Measurements from ENCODE around the gene VSTM4.

Gene VSTM4

DNA sequence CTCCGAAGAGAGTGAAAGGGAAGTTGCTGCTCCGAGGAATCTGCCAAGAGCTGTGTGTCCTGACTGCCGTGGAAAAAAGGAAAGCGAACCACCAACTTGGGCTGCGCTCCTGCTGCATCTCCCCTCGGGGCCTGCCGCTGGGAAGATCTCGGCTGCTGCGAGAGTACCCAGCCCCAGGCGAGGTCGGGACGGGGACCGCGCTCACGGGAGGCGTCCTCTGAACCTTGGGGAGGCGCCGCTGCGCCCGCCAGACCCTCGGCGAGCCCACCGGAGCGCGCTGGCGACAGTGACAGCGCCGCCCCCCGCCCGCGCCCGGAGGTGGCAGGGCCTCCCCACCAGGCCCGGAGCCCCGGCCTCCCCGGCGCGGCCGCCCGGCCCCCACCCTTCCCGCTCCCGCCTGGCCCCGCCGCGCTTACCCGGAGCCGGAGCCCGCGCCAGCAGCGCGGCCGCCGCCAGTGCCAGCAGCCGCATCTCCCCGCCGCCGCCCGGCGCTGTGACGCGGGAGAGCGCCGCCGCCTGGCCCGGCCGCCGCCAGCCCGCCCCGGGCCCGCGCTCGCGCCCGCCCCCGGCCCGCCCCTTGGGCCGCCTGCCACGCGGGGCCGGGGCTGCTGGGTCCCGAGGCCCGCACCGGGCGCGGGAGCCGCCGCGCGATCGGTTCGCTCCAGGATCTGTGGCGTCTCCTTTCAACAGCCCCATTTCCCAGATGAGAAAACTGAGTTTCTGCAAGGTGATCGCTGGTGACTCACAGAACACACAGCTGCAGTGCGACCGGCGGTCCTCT, at the start of gene VSTM4:
TSS of gene VSTM4 (minus strand) at position 508 of the 781 bp plus-strand sequence. CDS start at position 471, 37 bp downstream.
- no peak for DNase-seq

GRCh38 chr10:49164559-49165188, 49.4 kb upstream of the VSTM4 start:
- peak; percentile 10 for DNase-seq

GRCh38 chr10:49163741-49164140, 48.4 kb upstream of the VSTM4 start:
- no peak for DNase-seq

- no peak for DNase-seq
These were observed 47.5 kb upstream of the VSTM4 start for GRCh38 chr10:49162761-49163310.

GRCh38 chr10:49162063-49162462, 46.7 kb upstream of the VSTM4 start:
- no peak for DNase-seq

- peak; percentile 83 for DNase-seq
These were observed 46.2 kb upstream of the VSTM4 start for GRCh38 chr10:49161411-49161997.

GRCh38 chr10:49160814-49161213, 45.5 kb upstream of the VSTM4 start:
- no peak for DNase-seq

GRCh38 chr10:49160110-49160509, 44.8 kb upstream of the VSTM4 start:
- no peak for DNase-seq

- DNase-seq, result no peak
These were observed 43.6 kb upstream of the VSTM4 start for GRCh38 chr10:49158915-49159314.

DNA sequence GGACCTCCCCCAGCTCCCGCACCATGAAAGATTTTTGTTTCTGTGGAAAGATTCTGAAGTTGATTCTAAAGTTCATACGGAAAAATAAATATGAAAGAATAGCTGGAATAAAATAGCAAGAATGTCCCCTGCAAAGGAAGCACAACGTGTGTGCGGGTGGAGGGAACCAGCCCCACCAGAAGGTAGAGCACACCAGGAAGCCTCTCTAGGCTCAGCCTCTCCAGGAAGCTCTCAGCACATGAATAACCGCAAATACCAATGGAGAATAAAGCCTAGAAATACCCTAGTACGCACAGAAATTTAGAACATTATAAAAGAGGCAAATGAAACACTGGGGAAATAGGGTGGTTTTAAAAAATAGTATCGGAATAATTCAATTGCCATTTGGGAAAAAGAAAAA, 43.1 kb upstream of the VSTM4 start:
- no peak for DNase-seq

- DNase-seq, result no peak
These were observed 41.9 kb upstream of the VSTM4 start for GRCh38 chr10:49157229-49157628.

GRCh38 chr10:49154641-49155040, 39.3 kb upstream of the VSTM4 start:
- no peak for DNase-seq

DNA sequence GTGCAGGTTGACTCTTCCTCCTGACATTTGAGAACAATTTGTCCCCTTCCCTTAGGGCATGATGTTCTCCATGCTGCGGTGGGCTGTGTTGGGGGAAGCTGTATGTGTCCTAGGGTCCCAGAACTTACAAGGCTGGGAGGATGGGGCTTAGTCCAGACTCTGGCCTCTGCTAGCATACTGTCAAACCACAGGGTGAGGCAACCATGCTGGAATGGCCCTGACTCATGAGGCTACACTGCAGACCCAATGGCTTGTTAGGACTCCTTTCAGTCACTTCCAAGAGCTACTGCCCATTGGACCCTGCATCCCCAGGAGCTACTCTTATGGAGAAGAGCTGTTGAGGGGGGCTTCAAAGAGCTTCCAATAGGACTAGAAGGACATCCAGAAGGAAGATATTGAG, 38.6 kb upstream of the VSTM4 start:
- peak; percentile 14 for DNase-seq

GRCh38 chr10:49153115-49153514, 37.8 kb upstream of the VSTM4 start:
- DNase-seq, result no peak

DNA sequence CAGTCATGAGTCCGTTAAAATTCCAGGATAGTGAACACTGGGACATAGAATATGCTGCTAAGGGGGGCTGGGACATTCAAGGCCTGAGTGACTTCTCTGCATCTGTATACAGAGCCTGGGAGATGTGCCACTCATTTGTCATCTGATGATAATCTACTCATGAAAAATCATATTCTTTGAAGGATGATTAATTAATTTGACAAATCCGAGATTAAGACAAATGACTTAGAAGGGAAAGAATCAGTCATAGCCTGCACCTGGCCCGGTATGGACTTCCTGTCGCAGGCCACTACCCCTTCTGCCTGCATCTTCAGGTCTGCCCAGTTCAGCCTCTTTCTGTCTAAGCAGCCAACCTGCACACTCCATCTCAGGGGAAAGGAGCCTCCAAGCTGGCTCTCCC, 37.3 kb upstream of the VSTM4 start:
- no peak for DNase-seq

DNA sequence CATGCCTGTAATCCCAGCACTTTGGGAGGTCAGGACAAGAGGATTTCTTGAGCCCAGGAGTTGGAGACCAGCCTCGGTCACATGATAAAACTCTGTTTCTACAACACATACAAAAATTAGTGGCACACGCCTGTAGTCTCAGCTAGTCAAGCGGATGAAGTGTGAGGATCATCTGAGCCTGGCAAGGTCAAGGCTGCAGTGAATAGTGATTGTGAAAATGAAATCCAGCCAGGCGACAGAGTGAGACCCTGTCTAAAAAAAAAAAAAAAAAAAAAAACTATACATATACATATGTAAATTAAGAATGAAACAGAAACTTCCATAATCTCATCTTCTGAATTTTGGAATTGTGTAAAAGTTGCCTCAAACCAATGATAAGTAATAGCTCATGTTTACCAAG, 36.7 kb upstream of the VSTM4 start:
- no peak for DNase-seq

DNA sequence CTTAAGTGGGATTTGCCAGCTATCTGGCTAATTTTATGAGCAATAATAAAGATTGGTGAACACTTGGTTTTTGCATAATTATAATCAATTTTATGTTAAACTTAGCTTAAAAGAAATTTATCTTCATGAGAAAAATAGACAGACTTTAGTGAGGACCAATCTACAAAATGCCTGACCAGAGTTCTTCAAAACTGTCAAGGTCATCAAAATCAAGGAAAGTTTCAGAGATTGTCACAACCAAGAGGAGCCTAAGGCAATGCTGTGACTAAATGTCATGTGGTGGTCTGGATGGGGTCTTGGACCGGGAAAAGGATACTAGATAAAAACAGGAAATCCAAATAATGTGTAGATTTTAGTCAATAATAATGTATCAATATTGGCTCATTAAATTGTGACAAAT, 36.2 kb upstream of the VSTM4 start:
- no peak for DNase-seq

DNA sequence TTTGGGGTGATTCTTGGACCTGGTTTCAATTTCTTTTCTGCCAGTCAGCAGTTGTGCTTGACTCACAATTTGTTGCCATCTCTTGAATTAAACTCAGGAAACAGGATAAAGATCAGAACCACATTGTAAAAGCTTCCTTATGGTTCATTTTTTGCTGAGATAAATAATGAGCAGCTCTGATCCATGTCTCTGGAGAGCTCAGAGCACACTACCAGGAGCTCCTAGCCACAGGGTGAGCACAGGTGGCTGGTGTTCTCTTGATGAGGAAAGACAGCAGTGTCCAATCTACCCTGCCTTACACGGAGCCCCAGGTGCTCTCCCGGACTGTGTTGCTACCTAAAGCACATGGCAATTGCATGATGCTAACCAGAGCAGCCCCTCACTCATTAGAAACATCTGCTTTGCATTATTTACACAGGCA, 35.7 kb upstream of the VSTM4 start:
- DNase-seq, result peak; percentile 8

- no peak for DNase-seq
These were observed 35.1 kb upstream of the VSTM4 start for GRCh38 chr10:49150426-49150825.

- DNase-seq, result no peak
These were observed 34.6 kb upstream of the VSTM4 start for GRCh38 chr10:49149881-49150280.

DNA sequence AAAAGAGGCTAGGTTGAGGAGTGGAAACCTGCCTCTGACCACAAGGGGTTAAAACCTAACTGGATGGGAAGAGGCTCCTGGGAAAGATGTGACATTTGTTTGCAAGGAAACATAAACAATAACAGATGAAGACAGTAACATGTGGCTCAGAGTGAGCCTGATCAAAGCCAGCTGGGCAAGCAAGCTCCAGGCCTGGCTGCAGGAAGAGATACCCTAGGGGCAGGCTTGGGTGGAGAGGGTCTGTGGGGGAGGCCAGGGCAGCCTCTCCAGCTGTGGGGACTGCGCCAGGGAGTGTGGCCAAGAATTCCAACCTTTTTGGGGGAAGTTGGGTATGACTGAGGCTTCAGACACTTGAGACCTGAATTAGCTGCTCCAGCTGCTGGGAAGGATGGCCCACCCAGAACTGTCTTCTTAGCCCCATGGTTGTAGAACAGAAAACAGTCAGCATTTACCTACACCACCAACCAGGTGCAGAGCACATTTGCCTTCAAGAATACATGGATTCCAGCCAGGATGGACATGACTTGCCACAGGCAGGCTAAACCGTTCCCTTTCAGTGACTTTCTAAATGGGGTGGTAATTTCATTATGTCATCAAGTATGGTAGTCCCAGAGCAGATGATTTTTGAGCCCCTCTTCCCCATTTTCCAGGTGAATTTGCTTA, 28.9 kb upstream of the VSTM4 start:
- DNase-seq, result no peak

DNA sequence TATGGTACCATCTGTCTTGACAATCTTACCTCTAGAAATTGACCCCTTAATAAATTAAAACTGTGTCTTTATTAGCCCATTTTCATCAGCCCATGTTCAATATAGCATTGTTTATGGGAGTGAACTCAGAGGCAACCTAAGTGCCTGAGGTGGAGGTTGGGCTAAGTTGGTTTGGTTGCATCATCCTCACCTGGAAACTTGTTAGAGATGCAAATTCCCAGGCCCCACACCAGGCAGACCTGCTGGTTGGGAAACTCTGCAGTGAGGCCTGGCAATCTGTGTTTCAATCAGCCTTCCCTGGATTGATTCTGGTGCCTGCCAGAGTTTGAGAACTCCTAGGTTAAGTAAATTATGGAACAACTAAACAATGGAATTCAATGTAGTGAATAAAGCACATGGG, 27.9 kb upstream of the VSTM4 start:
- no peak for DNase-seq

Data from OCI-M1 (cell line).